ENCODE results near the gene TMEM235.

Gene TMEM235

DNA sequence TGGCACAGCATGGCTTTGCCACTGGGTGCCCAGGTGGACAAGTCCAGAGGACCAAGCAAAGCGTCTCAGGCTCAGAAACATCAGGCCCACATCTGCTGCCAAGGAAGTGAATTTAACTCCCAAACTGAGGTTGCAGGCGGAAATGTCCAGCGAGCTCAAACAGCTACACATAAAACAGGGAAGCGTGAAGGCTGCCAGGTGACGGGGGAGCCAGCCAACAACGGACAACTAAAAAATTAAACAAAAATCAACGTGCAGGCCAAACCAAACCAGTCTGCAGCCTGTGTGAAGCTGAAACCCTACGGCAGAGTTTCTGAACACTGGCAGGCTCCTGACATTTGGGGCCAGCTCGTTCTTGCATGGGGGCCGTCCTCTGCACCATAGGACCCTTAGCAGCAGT, 47.1 kb upstream of the TMEM235 start:
- H4K20me1 ChIP-seq (ENCODE audit: insufficient read depth, low read length), result peaks cover 26% of the 10 kb centered on the region
- H3K9me3 ChIP-seq (ENCODE audit: insufficient read depth, low read length, severe bottlenecking), result no peaks in the 10 kb centered on the region
- H3K4me1 ChIP-seq (ENCODE audit: insufficient read depth, low read length), result peaks cover 68% of the 10 kb centered on the region
- H3K4me3 ChIP-seq (ENCODE audit: low read depth in 1 of 2, low read length in 2 of 2), result peak overlapping the region in 1 of 2 experiments; percentile 48; a peak in 1 of 4 replicates
- peak overlapping the region; percentile 37; the same call in 1 of the 2 replicates for H3K27ac ChIP-seq (ENCODE audit: low read length)
- TF ChIP-seq EZH2 (IDR thresholded peaks at IDR 0.05; ENCODE audit: borderline replicate concordance, low read depth, low read length, severe bottlenecking), result no peak
- TF ChIP-seq, protein P1, sequence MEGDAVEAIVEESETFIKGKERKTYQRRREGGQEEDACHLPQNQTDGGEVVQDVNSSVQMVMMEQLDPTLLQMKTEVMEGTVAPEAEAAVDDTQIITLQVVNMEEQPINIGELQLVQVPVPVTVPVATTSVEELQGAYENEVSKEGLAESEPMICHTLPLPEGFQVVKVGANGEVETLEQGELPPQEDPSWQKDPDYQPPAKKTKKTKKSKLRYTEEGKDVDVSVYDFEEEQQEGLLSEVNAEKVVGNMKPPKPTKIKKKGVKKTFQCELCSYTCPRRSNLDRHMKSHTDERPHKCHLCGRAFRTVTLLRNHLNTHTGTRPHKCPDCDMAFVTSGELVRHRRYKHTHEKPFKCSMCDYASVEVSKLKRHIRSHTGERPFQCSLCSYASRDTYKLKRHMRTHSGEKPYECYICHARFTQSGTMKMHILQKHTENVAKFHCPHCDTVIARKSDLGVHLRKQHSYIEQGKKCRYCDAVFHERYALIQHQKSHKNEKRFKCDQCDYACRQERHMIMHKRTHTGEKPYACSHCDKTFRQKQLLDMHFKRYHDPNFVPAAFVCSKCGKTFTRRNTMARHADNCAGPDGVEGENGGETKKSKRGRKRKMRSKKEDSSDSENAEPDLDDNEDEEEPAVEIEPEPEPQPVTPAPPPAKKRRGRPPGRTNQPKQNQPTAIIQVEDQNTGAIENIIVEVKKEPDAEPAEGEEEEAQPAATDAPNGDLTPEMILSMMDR (IDR thresholded peaks at IDR 0.05; ENCODE audit: borderline replicate concordance, extremely low read depth, low read length, poor library complexity, severe bottlenecking), result no peak
- H2AFZ ChIP-seq (ENCODE audit: low read depth, low read length), result no peak overlapping the region
- peak overlapping the region; percentile 92 for H3K4me2 ChIP-seq (ENCODE audit: insufficient read depth, low read length)
- no peak for DNase-seq
- peak overlapping the region; percentile 75 for H3K9ac ChIP-seq (ENCODE audit: low read depth, low read length)
- peaks cover 64% of the 10 kb centered on the region for H3K36me3 ChIP-seq (ENCODE audit: insufficient read depth, low read length)
- no peak for ATAC-seq (ENCODE audit: insufficient read depth, low read depth)
- H3K27me3 ChIP-seq (ENCODE audit: insufficient read depth, low read length, poor library complexity), result no peaks in the 10 kb centered on the region
- H3K79me2 ChIP-seq (ENCODE audit: insufficient read depth, low read length), result peaks cover 74% of the 10 kb centered on the region

GRCh38 chr17:78184868-78185267, 46.6 kb upstream of the TMEM235 start:
- no peaks in the 10 kb centered on the region for H3K27me3 ChIP-seq (ENCODE audit: insufficient read depth, low read length, poor library complexity)
- DNase-seq, result no peak
- peaks cover 59% of the 10 kb centered on the region for H3K36me3 ChIP-seq (ENCODE audit: insufficient read depth, low read length)
- peaks cover 26% of the 10 kb centered on the region for H4K20me1 ChIP-seq (ENCODE audit: insufficient read depth, low read length)
- no peaks in the 10 kb centered on the region for H3K9me3 ChIP-seq (ENCODE audit: insufficient read depth, low read length, severe bottlenecking)
- no peak for TF ChIP-seq EZH2 (IDR thresholded peaks at IDR 0.05; ENCODE audit: borderline replicate concordance, low read depth, low read length, severe bottlenecking)
- TF ChIP-seq, protein P1 (IDR thresholded peaks at IDR 0.05; ENCODE audit: borderline replicate concordance, extremely low read depth, low read length, poor library complexity, severe bottlenecking), result no peak
- peak overlapping the region; percentile 75 for H3K9ac ChIP-seq (ENCODE audit: low read depth, low read length)
- peak overlapping the region; percentile 92 for H3K4me2 ChIP-seq (ENCODE audit: insufficient read depth, low read length)
- H3K79me2 ChIP-seq (ENCODE audit: insufficient read depth, low read length), result peaks cover 76% of the 10 kb centered on the region
- peaks cover 72% of the 10 kb centered on the region for H3K4me1 ChIP-seq (ENCODE audit: insufficient read depth, low read length)
- peak overlapping the region; percentile 61 for H3K27ac ChIP-seq (ENCODE audit: low read length)
- ATAC-seq (ENCODE audit: insufficient read depth, low read depth), result no peak
- peak overlapping the region in 1 of 2 experiments; percentile 48; a peak in 2 of 4 replicates for H3K4me3 ChIP-seq (ENCODE audit: low read depth in 1 of 2, low read length in 2 of 2)
- H2AFZ ChIP-seq (ENCODE audit: low read depth, low read length), result no peak overlapping the region

DNA sequence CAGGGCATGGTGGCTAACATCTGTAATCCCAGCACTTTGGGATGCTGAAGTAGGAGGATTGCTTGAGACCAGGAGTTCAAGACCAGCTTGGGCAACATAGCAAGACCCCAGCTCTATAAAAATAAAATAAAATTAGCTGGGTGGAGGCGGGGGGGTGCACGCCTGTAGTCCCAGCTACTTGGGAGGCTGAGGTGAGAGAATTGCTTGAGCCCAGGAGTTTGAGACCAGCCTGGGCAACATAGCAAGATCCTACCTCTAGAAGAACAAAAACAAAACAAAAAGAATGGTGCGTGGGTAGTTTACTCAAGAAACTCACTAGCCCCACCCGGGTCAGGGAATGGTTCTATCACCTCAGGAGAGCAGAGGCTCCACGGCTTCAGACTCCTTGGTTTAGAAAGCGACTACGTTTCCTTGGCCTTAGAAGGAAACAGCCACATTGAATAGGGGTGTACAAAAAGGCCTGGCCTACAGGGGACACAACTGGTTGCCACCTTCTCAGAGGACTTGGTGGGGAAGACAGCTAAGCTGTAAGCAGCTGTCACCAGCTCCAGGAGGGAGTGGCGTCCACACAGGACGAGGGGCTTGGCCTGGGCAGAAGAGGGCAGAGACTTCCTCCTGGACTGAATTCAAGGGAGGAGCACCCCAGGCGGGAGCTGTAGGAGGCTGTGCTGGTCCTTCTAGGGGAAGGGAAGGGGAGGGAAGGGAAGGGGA, 45.3 kb upstream of the TMEM235 start:
- peak; percentile 3; the same call in 2 of the 3 replicates for ATAC-seq (ENCODE audit: insufficient read depth, low read depth)
- H3K4me1 ChIP-seq (ENCODE audit: insufficient read depth, low read length), result peaks cover 85% of the 10 kb centered on the region

More for the DNA sequence above, 45.3 kb upstream of the TMEM235 start:
- peaks cover 58% of the 10 kb centered on the region for H3K36me3 ChIP-seq (ENCODE audit: insufficient read depth, low read length)
- H3K27me3 ChIP-seq (ENCODE audit: insufficient read depth, low read length, poor library complexity), result no peaks in the 10 kb centered on the region
- peak overlapping the region; percentile 32 to 70 for H3K4me3 ChIP-seq (ENCODE audit: low read depth in 1 of 2, low read length in 2 of 2)
- H2AFZ ChIP-seq (ENCODE audit: low read depth, low read length), result peak overlapping the region; percentile 42; the same call in 1 of the 2 replicates
- peak overlapping the region; percentile 70 for H3K27ac ChIP-seq (ENCODE audit: low read length)
- peaks cover 84% of the 10 kb centered on the region for H3K79me2 ChIP-seq (ENCODE audit: insufficient read depth, low read length)
- TF ChIP-seq, protein P1 (IDR thresholded peaks at IDR 0.05; ENCODE audit: borderline replicate concordance, extremely low read depth, low read length, poor library complexity, severe bottlenecking), result no peak
- TF ChIP-seq EZH2 (IDR thresholded peaks at IDR 0.05; ENCODE audit: borderline replicate concordance, low read depth, low read length, severe bottlenecking), result no peak
- peak overlapping the region; percentile 75 for H3K9ac ChIP-seq (ENCODE audit: low read depth, low read length)
- H3K9me3 ChIP-seq (ENCODE audit: insufficient read depth, low read length, severe bottlenecking), result no peaks in the 10 kb centered on the region
- peaks cover 26% of the 10 kb centered on the region for H4K20me1 ChIP-seq (ENCODE audit: insufficient read depth, low read length)
- H3K4me2 ChIP-seq (ENCODE audit: insufficient read depth, low read length), result peak overlapping the region; percentile 92
- DNase-seq, result peak; percentile 37
